CD4-positive, CD25-positive, alpha-beta regulatory T cell (primary cell): ENCODE data around the gene GRHL1. TPM values are rescaled to one million over a fixed set of nuclear protein-coding genes. Genes with fewer than 3 reads are reported as not detected.

Experiments used
- ATAC-seq, 2 donors: fragments of 150-1000 bp; cut with Tn5 transposase; one replicate each; pipeline ENCODE4 v1.10.0; 2021; ENCODE audit warnings: low read depth in 2 of 2, moderate number of reproducible peaks in 2 of 2, moderate library complexity in 1 of 2
- DNase-seq, 3 donors: peaks; one replicate each; pipeline versions ENCODE4 v3.0.0 to v3.0.0-alpha.2; 2012 to 2022; ENCODE audit warnings: mixed read lengths in 1 of 3
- H3K27ac ChIP-seq: one replicate; pipeline ENCODE4 v1.7.0; 2013; ENCODE audit warnings: mild to moderate bottlenecking, low read length; ENCODE audit not compliant: insufficient read depth, poor library complexity, severe bottlenecking
- H3K27me3 ChIP-seq: one replicate; pipeline ENCODE4 v1.7.0; 2013; ENCODE audit warnings: low read length; ENCODE audit not compliant: control insufficient read depth, insufficient read depth
- H3K36me3 ChIP-seq: one replicate; pipeline ENCODE4 v1.7.0; 2013; ENCODE audit warnings: mild to moderate bottlenecking, low read length, moderate library complexity; ENCODE audit not compliant: control insufficient read depth, insufficient read depth
- H3K4me1 ChIP-seq: 2 replicates; pipeline ENCODE4 v1.7.0; 2013; ENCODE audit warnings: mild to moderate bottlenecking, low read length; ENCODE audit not compliant: insufficient read depth, control insufficient read depth, poor library complexity, severe bottlenecking
- H3K4me3 ChIP-seq: one replicate; pipeline ENCODE4 v1.7.0; 2013; ENCODE audit warnings: low read depth, mild to moderate bottlenecking, low read length, moderate library complexity
- H3K9me3 ChIP-seq, 2 experiments: 1 replicate in 1 of 2; 2 replicates in 1 of 2; pipeline ENCODE4 v1.7.0; 2013; ENCODE audit warnings: low read length in 2 of 2, mild to moderate bottlenecking in 1 of 2, moderate library complexity in 1 of 2; ENCODE audit not compliant: control insufficient read depth in 2 of 2
- H3K27ac Mint-ChIP-seq, 3 donors: one replicate each; pipeline ENCODE4 v1.8.0; 2020 to 2022; ENCODE audit warnings: mild to moderate bottlenecking in 3 of 3, mixed read lengths in 3 of 3, moderate library complexity in 2 of 3
- H3K27me3 Mint-ChIP-seq: one replicate; pipeline ENCODE4 v1.8.0; 2022; ENCODE audit warnings: mild to moderate bottlenecking, mixed read lengths
- H3K36me3 Mint-ChIP-seq: one replicate; pipeline ENCODE4 v1.8.0; 2020; ENCODE audit warnings: mixed read lengths
- H3K4me1 Mint-ChIP-seq, 4 donors: one replicate each; pipeline ENCODE4 v1.8.0; 2020 to 2022; ENCODE audit warnings: mixed read lengths in 4 of 4, mild to moderate bottlenecking in 1 of 4
- H3K4me3 Mint-ChIP-seq, 4 donors: one replicate each; pipeline ENCODE4 v1.8.0; 2020 to 2022; ENCODE audit warnings: mild to moderate bottlenecking in 4 of 4, mixed read lengths in 4 of 4, moderate library complexity in 3 of 4
- H3K9me3 Mint-ChIP-seq, 7 donors: one replicate each; pipeline ENCODE4 v1.8.0; 2020 to 2022; ENCODE audit warnings: mixed read lengths in 7 of 7, mild to moderate bottlenecking in 3 of 7, moderate library complexity in 2 of 7
- polyA plus RNA-seq, 4 donors: library from polyadenylated mRNA; unstranded; fragments of 300-500 nt; fragmentation: Illumina TruSeq; gene quantifications; one replicate each; pipeline ENCODE4 v1.2.3, GENCODE V29; 2021
- total RNA-seq: library from RNA; stranded (reverse); gene quantifications from one replicate; pipeline ENCODE4 v1.2.3, GENCODE V29; 2022

GRHL1 gene
- total and polyA plus RNA-seq, 5 donors from 2014 or later, result 0.06 to 1.8 (median 0.24) TPM; not detected in 1

- Histone ChIP-seq H3K27me3 (no peaks in the 10 kb centered on the region), H3K36me3 (no peaks in the 10 kb centered on the region), H3K27ac (no peak overlapping the region), H3K9me3 (no peaks in the 10 kb centered on the region), H3K4me1 (peaks cover 46% of the 10 kb centered on the region), H3K4me3 (no peak overlapping the region)
- H3K27ac Mint-ChIP-seq, result peak overlapping the region in 2 of 3 donors; percentile 73
- H3K4me3 Mint-ChIP-seq, result peak overlapping the region in 2 of 4 donors; percentile 2 to 15
- no peaks in the 10 kb centered on the region for H3K27me3 Mint-ChIP-seq
- peaks cover 3% of the 10 kb centered on the region for H3K36me3 Mint-ChIP-seq
- no peak for ATAC-seq
- H3K4me1 Mint-ChIP-seq, result peaks cover 7 to 58% (median 28%) of the 10 kb centered on the region in 4 donors
- no peak for DNase-seq
- H3K9me3 Mint-ChIP-seq, result no peaks in the 10 kb centered on the region
Measured at GRCh38 chr2:10034333-10035052, 83.0 kb downstream of the GRHL1 start.

DNA sequence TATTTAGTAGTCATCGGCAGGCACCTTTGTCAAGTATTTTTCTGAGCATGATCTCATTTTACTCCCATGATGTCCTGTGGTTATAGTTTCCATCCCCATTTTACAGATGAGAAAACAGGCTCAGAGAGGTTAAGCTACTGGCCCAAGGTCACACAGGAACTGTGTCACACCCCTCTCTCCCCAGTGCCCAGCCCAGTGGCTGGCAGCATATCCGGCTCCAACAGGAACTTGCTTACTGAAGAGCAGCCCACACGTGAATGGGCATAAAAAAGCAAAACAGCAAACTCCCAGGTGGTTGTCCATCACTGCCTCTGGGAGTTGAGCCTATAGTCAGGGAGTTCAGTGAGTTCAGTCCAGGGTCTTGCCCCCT is 83.5 kb downstream of the GRHL1 start:
- H3K4me1 ChIP-seq, result peaks cover 41% of the 10 kb centered on the region
- H3K4me1 Mint-ChIP-seq, result peaks cover 3 to 53% (median 23%) of the 10 kb centered on the region in 4 donors
- peak overlapping the region in 3 of 4 donors; percentile 2 to 48 (median 15) for H3K4me3 Mint-ChIP-seq
- no peak overlapping the region for H3K27ac ChIP-seq
- H3K9me3 Mint-ChIP-seq, result no peaks in the 10 kb centered on the region
- no peaks in the 10 kb centered on the region for H3K9me3 ChIP-seq
- H3K27me3 Mint-ChIP-seq, result no peaks in the 10 kb centered on the region
- no peak for DNase-seq
- H3K27ac Mint-ChIP-seq, result peak overlapping the region; percentile 40 to 73 (median 73)
- no peak for ATAC-seq
- peaks cover under 1% of the 10 kb centered on the region for H3K36me3 Mint-ChIP-seq
- no peaks in the 10 kb centered on the region for H3K27me3 ChIP-seq
- no peaks in the 10 kb centered on the region for H3K36me3 ChIP-seq
- H3K4me3 ChIP-seq, result no peak overlapping the region

DNA sequence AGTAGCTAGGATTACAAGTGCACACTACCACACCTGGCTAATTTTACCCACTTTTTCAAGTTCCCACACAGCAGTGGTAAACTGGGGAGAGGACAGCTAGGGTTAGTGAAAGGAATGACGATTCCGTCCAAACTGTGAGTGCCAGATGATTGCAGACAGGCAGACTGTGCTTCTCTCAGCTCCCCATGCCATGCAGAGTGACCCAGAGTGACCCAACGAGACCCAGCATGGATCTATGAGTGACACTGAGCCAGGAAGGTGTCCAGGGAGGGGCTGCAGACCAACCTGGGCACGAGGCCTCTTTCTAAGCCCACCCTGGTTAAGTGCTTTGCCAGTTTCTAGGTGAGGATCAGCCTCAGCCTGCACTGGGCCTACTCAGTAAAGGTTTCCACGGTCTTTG is 84.1 kb downstream of the GRHL1 start:
- Mint-ChIP-seq H3K27me3 (no peaks in the 10 kb centered on the region), H3K9me3 (no peaks in the 10 kb centered on the region), H3K27ac (peak overlapping the region in 2 of 3 donors; percentile 49 to 80), H3K36me3 (no peaks in the 10 kb centered on the region), H3K4me3 (no peak overlapping the region), H3K4me1 (peaks cover 2 to 49% (median 22%) of the 10 kb centered on the region in 4 donors)
- no peak overlapping the region for H3K4me3 ChIP-seq
- DNase-seq, result no peak
- H3K9me3 ChIP-seq, result no peaks in the 10 kb centered on the region
- peaks cover 35% of the 10 kb centered on the region for H3K4me1 ChIP-seq
- H3K27ac ChIP-seq, result no peak overlapping the region
- no peak for ATAC-seq
- no peaks in the 10 kb centered on the region for H3K27me3 ChIP-seq
- H3K36me3 ChIP-seq, result no peaks in the 10 kb centered on the region

DNA sequence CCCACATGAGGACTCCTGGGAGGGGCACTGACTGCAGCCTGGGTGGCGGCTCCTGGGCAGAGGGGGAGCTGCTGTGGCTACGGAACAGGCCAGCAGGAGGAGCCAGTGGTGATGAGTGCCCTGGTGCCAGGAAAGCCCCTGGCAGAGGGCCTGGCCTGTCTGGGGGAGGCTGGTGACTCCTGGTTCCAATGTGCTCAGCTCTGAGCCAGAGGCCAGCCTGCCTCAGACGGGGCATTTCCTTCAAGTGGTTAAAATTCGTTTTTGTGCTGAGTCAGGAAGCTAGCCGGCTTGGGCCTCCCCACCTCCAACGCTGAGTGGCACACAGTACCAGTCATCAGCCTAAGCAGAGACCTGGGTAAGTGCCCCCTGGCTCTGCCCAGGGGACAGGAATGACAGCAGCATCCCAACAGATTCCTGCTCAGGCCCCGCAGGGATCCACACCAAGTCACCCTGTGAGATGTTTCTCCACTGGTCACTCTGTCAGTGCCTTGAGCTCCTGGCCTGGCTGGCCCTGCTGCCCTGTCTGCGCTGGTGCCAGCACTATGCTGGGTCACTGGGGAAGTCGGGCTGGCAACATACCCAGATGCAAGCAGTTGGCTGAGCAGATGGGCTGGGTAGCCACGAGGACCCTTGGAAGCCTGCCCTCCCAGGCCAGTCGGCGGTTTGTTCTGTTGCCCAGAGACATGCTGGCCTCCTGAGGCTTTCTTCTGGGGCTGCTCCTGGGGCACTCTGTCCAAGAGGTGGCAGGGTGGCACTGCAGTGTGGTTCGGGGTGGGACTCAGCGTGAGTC is 84.8 kb downstream of the GRHL1 start:
- H3K27ac Mint-ChIP-seq, result peak overlapping the region in 2 of 3 donors; percentile 23 to 49
- no peaks in the 10 kb centered on the region for H3K36me3 Mint-ChIP-seq
- peak in 2 of 3 donors; percentile 42 for DNase-seq
- no peak overlapping the region for H3K27ac ChIP-seq
- H3K9me3 Mint-ChIP-seq, result no peaks in the 10 kb centered on the region
- no peak overlapping the region for H3K4me3 ChIP-seq
- H3K9me3 ChIP-seq, result no peaks in the 10 kb centered on the region
- peaks cover 4 to 47% (median 23%) of the 10 kb centered on the region in 4 donors for H3K4me1 Mint-ChIP-seq
- no peak overlapping the region for H3K4me3 Mint-ChIP-seq
- peak; percentile 68 to 78 for ATAC-seq
- peaks cover 32% of the 10 kb centered on the region for H3K4me1 ChIP-seq
- H3K27me3 ChIP-seq, result no peaks in the 10 kb centered on the region
- H3K27me3 Mint-ChIP-seq, result no peaks in the 10 kb centered on the region
- no peaks in the 10 kb centered on the region for H3K36me3 ChIP-seq

- H3K36me3 Mint-ChIP-seq, result no peaks in the 10 kb centered on the region
- no peak overlapping the region for H3K4me3 ChIP-seq
- no peaks in the 10 kb centered on the region for H3K9me3 ChIP-seq
- DNase-seq, result no peak
- H3K4me3 Mint-ChIP-seq, result peak overlapping the region in 1 of 4 donors; percentile 16
- peaks cover 4 to 49% (median 27%) of the 10 kb centered on the region in 4 donors for H3K4me1 Mint-ChIP-seq
- H3K36me3 ChIP-seq, result no peaks in the 10 kb centered on the region
- no peak for ATAC-seq
- peaks cover 7% of the 10 kb centered on the region for H3K27me3 Mint-ChIP-seq
- no peaks in the 10 kb centered on the region for H3K27me3 ChIP-seq
- no peak overlapping the region for H3K27ac Mint-ChIP-seq
- no peak overlapping the region for H3K27ac ChIP-seq
- H3K4me1 ChIP-seq, result peaks cover 30% of the 10 kb centered on the region
- no peaks in the 10 kb centered on the region for H3K9me3 Mint-ChIP-seq
Measured at GRCh38 chr2:10038123-10038522, 86.6 kb downstream of the GRHL1 start.

GRCh38 chr2:10038716-10039115 is 87.2 kb downstream of the GRHL1 start:
- no peaks in the 10 kb centered on the region for H3K9me3 ChIP-seq
- peaks cover 4 to 46% (median 25%) of the 10 kb centered on the region in 4 donors for H3K4me1 Mint-ChIP-seq
- H3K4me3 ChIP-seq, result no peak overlapping the region
- H3K27me3 Mint-ChIP-seq, result peaks cover 7% of the 10 kb centered on the region
- no peak overlapping the region for H3K27ac ChIP-seq
- H3K9me3 Mint-ChIP-seq, result no peaks in the 10 kb centered on the region
- no peaks in the 10 kb centered on the region for H3K36me3 ChIP-seq
- peak overlapping the region in 1 of 4 donors; percentile 16 for H3K4me3 Mint-ChIP-seq
- ATAC-seq (no peak), DNase-seq (no peak)
- H3K4me1 ChIP-seq, result peaks cover 30% of the 10 kb centered on the region
- no peaks in the 10 kb centered on the region for H3K27me3 ChIP-seq
- H3K36me3 Mint-ChIP-seq, result no peaks in the 10 kb centered on the region
- H3K27ac Mint-ChIP-seq, result no peak overlapping the region

DNA sequence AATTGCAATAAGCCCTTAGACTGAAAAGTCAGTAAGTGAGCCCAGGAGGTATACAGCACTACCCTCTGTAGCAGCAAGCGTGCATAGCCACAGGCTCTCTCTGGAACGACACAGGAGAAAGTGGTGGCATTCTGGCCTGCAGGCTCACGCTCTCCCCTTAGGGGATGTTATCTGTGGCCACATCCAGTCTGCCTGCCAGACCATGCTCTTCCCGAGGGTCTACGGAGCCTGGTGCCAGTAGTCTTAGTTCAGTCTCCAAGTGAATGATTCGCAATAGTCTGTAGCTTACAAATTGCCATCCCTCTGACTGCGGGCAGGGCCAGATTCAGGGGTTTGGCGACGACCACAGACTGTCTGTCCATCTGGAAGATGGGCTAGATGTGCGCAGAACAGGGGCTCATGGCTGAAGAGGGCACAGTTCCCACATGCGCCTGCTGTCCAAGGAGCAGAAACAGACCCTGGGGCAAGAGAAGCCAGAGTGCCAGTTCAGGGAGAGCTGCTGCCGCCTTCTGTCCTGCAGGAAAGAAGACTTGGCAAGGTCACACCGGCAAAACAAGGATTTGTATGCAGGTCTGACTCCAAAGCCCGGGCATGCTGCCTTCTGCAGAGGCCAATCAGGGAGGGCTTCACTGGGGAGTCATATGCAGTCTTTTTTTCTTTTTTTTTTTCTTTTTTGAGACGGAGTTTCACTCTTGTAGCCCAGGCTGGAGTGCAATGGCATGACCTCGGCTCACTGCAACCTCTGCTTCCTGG is 88.3 kb downstream of the GRHL1 start:
- H3K36me3 Mint-ChIP-seq, result no peaks in the 10 kb centered on the region
- Histone ChIP-seq H3K4me1 (peaks cover 33% of the 10 kb centered on the region), H3K27me3 (no peaks in the 10 kb centered on the region), H3K27ac (no peak overlapping the region), H3K4me3 (no peak overlapping the region), H3K9me3 (no peaks in the 10 kb centered on the region), H3K36me3 (no peaks in the 10 kb centered on the region)
- H3K4me3 Mint-ChIP-seq, result peak overlapping the region in 2 of 4 donors; percentile 60 to 75
- H3K27me3 Mint-ChIP-seq, result peaks cover 13% of the 10 kb centered on the region
- no peak overlapping the region for H3K27ac Mint-ChIP-seq
- H3K4me1 Mint-ChIP-seq, result peaks cover 6 to 45% (median 26%) of the 10 kb centered on the region in 4 donors
- no peaks in the 10 kb centered on the region for H3K9me3 Mint-ChIP-seq
- ATAC-seq, result no peak
- DNase-seq, result no peak
